Endothelial cell of umbilical vein (primary cell): ENCODE results near the gene FBXO7. TPM values are rescaled to one million over a fixed set of nuclear protein-coding genes. Genes with fewer than 3 reads are reported as not detected.

Experiments
- BruUV-seq: library from RNA; stranded (reverse); fragments of 400-500 nt; replicated peaks from 2 replicates; lab custom pipeline; 2021; lab: Mats Ljungman, UMichigan
- CTCF ChIA-PET: fragments of 300-600, 350-600 bp; sonication (Branson Sonifier 250); formaldehyde crosslinking; loops from one replicate; lab custom pipeline; 2021; ENCODE audit warnings: antibody characterized with exemption, inconsistent platforms; lab: Charles Lee
- POLR2A ChIA-PET: fragments of 300-600, 350-600 bp; sonication (Branson Sonifier 250); formaldehyde crosslinking; loops from one replicate; lab custom pipeline; 2021; ENCODE audit warnings: antibody characterized with exemption, inconsistent platforms; lab: Charles Lee
- DNase-seq: peaks from one replicate; pipeline ENCODE4 v3.0.0-alpha.2; 2011; ENCODE audit warnings: low read depth, low spot score
- FAIRE-seq: peaks from 2 replicates; lab custom pipeline; 2011; peaks lifted over from hg19 to GRCh38; lab: Jason Lieb, UNC
- H2AFZ ChIP-seq: 2 replicates; pipeline ENCODE4 v1.6.0; 2012; ENCODE audit warnings: low read depth, low read length, control low read depth, inconsistent platforms
- H3K27ac ChIP-seq: 2 replicates; pipeline ENCODE4 v1.5.1; 2011; ENCODE audit warnings: low read depth, mild to moderate bottlenecking, control low read depth, low read length, moderate library complexity; ENCODE audit not compliant: insufficient read depth
- H3K27me3 ChIP-seq, 2 experiments: 2 replicates each; pipeline versions ENCODE4 v1.6.0 to v1.6.1; 2011; ENCODE audit warnings: low read length in 2 of 2, mixed read lengths in 1 of 2; ENCODE audit not compliant: control insufficient read depth in 2 of 2, insufficient read depth in 2 of 2
- H3K36me3 ChIP-seq, 2 experiments: 2 replicates in 1 of 2; 3 replicates in 1 of 2; pipeline ENCODE4 v1.5.1; 2011; ENCODE audit warnings: low read length in 2 of 2, mild to moderate bottlenecking in 1 of 2, moderate library complexity in 1 of 2; ENCODE audit not compliant: control insufficient read depth in 2 of 2, insufficient read depth in 2 of 2; ENCODE audit errors: extremely low read depth in 1 of 2
- H3K4me1 ChIP-seq: 3 replicates; pipeline ENCODE4 v1.5.1; 2011; ENCODE audit warnings: mild to moderate bottlenecking, low read length; ENCODE audit not compliant: control insufficient read depth, insufficient read depth; ENCODE audit errors: extremely low read depth
- H3K4me2 ChIP-seq: 2 replicates; pipeline ENCODE4 v1.6.1; 2011; ENCODE audit warnings: low read length, control low read depth, mixed read lengths; ENCODE audit not compliant: insufficient read depth
- H3K4me3 ChIP-seq, 3 experiments: fragments of 200-600 bp in 1 of 3; sonication (generic), shearing (Covaris generic) in 1 of 3; replicated peaks in 1 of 3; 2 replicates each; pipeline ENCODE4 v1.5.1; 2011 to 2016; ENCODE audit warnings: control low read depth in 3 of 3, low read length in 3 of 3, mild to moderate bottlenecking in 2 of 3, inconsistent platforms in 1 of 3, low read depth in 1 of 3, moderate library complexity in 1 of 3; ENCODE audit not compliant: insufficient read depth in 1 of 3
- H3K79me2 ChIP-seq: 2 replicates; pipeline ENCODE4 v1.6.0; 2012; ENCODE audit warnings: low read length, inconsistent platforms; ENCODE audit not compliant: control insufficient read depth, insufficient read depth
- H3K9ac ChIP-seq: replicated peaks from 2 replicates; pipeline ENCODE3; 2011; ENCODE audit warnings: low read length, control low read depth; ENCODE audit not compliant: insufficient read depth; ENCODE audit errors: extremely low read depth
- H3K9me1 ChIP-seq: replicated peaks from 3 replicates; pipeline ENCODE4 v1.6.0; 2011; ENCODE audit warnings: mild to moderate bottlenecking, low read length; ENCODE audit not compliant: control insufficient read depth, insufficient read depth; ENCODE audit errors: extremely low read depth
- H3K9me3 ChIP-seq: replicated peaks from 2 replicates; pipeline ENCODE4 v1.5.1; 2012; ENCODE audit warnings: low read length, inconsistent platforms; ENCODE audit not compliant: control insufficient read depth, insufficient read depth
- H4K20me1 ChIP-seq: replicated peaks from 2 replicates; pipeline ENCODE3; 2011; ENCODE audit warnings: mild to moderate bottlenecking, low read length; ENCODE audit not compliant: control insufficient read depth, insufficient read depth; ENCODE audit errors: extremely low read depth
- CTCF ChIP-seq, 2 donors: IDR thresholded peaks; 1 replicate in 1 of 2; 2 replicates in 1 of 2; pipeline ENCODE4 v1.5.1; 2011; ENCODE audit warnings: low read length in 2 of 2, mild to moderate bottlenecking in 2 of 2, moderate library complexity in 2 of 2, control low read depth in 1 of 2, inconsistent platforms in 1 of 2, low read depth in 1 of 2; ENCODE audit not compliant: insufficient read depth in 1 of 2; ENCODE audit errors: extremely low read depth in 1 of 2
- EZH2 ChIP-seq: IDR thresholded peaks from 2 replicates; pipeline ENCODE4 v1.6.1; 2012; ENCODE audit warnings: borderline replicate concordance, low read depth, mild to moderate bottlenecking, moderate library complexity, low read length, inconsistent platforms; ENCODE audit not compliant: severe bottlenecking
- JUN ChIP-seq: IDR thresholded peaks from 2 replicates; pipeline ENCODE4 v1.6.1; 2011; ENCODE audit warnings: borderline replicate concordance, low read depth; ENCODE audit not compliant: insufficient read length, insufficient read depth
- dilution Hi-C: fragments of 300-500 bp; cut with MboI; formaldehyde crosslinking; loops from one replicate; pipeline ENCODE4 v1.15.0; 2019; ENCODE audit warnings: low sequenced_read_pairs; ENCODE audit not compliant: extremely low pct_ligation_motif_present
- intact Hi-C: fragments of 100-400 bp; cut with micrococcal nuclease; formaldehyde crosslinking; loops from one replicate; pipeline ENCODE4 v1.10.0; 2022
- polyA plus RNA-seq, 4 experiments: library from polyadenylated mRNA; depleted of rRNA in 3 of 4; stranded (reverse) in 3 of 4; unstranded in 1 of 4; fragments of >200 nt; gene quantifications; 2 replicates each; pipeline versions ENCODE4 v1.2.1 to v1.2.3, GENCODE V29; 2011 to 2012; ENCODE audit warnings: missing spikeins in 1 of 4
- total RNA-seq: library from RNA; stranded (reverse); gene quantifications from 2 replicates; pipeline ENCODE4 v1.2.3, GENCODE V29; 2021

Gene FBXO7
- total and polyA plus RNA-seq, 2 donors (not counting 3 experiments of a cell fraction or from before 2014, with no cell fraction given), result 81.1 to 112 TPM

GRCh38 chr22:32444068-32444467, 30.5 kb upstream of the FBXO7 start:
- Histone ChIP-seq H2AFZ (no peak overlapping the region), H4K20me1 (no peaks in the 10 kb centered on the region), H3K9ac (no peak overlapping the region), H3K4me3 (no peak overlapping the region), H3K9me1 (no peaks in the 10 kb centered on the region), H3K4me1 (no peaks in the 10 kb centered on the region), H3K27me3 (peaks cover 0 to 1% of the 10 kb centered on the region in 2 experiments), H3K4me2 (no peak overlapping the region), H3K79me2 (no peaks in the 10 kb centered on the region), H3K36me3 (no peaks in the 10 kb centered on the region), H3K9me3 (no peaks in the 10 kb centered on the region), H3K27ac (no peak overlapping the region)
- POLR2A ChIA-PET, result no interaction called here
- TF ChIP-seq EZH2 (no peak), CTCF (IDR thresholded peaks at IDR 0.05; ENCODE audit: extremely low read depth in 1 of 2, insufficient read depth in 1 of 2, low read depth in 1 of 2, low read length in 2 of 2) (peak in 1 of 2 donors; percentile 6)
- dilution Hi-C loops (no loop called here), intact Hi-C loops (no loop called here)
- FAIRE-seq, result no peak
- no TSS peak for BruUV-seq
- DNase-seq, result peak; percentile 5
- CTCF ChIA-PET, result interaction anchor here (1.7 kb wide), 1 partner anchor 466 kb away, joined by 3 read pairs; no protein-coding TSS in a partner anchor

DNA sequence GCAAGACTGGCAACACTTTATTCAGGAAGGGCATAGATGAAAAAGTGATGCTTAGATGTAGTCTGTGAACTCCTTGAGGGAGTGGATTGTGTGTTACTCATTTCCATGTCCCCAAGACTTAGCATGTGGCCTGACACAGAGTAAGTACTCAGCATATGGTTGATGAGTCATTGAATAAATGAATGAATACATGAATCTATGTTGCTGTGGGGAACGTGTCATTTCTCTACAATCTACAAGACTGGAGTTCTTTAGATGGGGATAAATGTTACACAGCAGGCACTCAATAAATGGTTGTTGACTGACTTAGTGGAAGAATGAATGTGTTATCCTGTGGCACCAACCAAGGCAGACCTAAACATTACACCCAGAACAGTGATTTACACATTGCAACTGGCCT, 28.3 kb upstream of the FBXO7 start:
- H3K79me2 ChIP-seq, result no peaks in the 10 kb centered on the region
- no peak overlapping the region for H3K27ac ChIP-seq
- H4K20me1 ChIP-seq, result no peaks in the 10 kb centered on the region
- no peak overlapping the region for H2AFZ ChIP-seq
- ChIA-PET POLR2A (no interaction called here), CTCF (no interaction called here)
- no peak for FAIRE-seq
- H3K36me3 ChIP-seq, result no peaks in the 10 kb centered on the region
- no peak overlapping the region for H3K4me3 ChIP-seq
- no peaks in the 10 kb centered on the region for H3K4me1 ChIP-seq
- no peak for DNase-seq
- H3K27me3 ChIP-seq, result peaks cover 0 to 1% of the 10 kb centered on the region in 2 experiments
- dilution Hi-C loops, result no loop called here
- H3K9me1 ChIP-seq, result no peaks in the 10 kb centered on the region
- no TSS peak for BruUV-seq
- TF ChIP-seq JUN (peak; percentile 24), CTCF (IDR thresholded peaks at IDR 0.05; ENCODE audit: extremely low read depth in 1 of 2, insufficient read depth in 1 of 2, low read depth in 1 of 2, low read length in 2 of 2) (no peak)
- no peaks in the 10 kb centered on the region for H3K9me3 ChIP-seq
- H3K9ac ChIP-seq, result no peak overlapping the region
- intact Hi-C loops, result no loop called here
- no peak overlapping the region for H3K4me2 ChIP-seq
